GM12873 (cell line): ENCODE data around the gene PRELID1.

ENCODE experiments used
- TF ChIP-seq, protein P1 (sequence below): IDR thresholded peaks from 2 replicates; pipeline ENCODE4 v1.5.1; 2012; ENCODE audit warnings: low read depth, mild to moderate bottlenecking, moderate library complexity, low read length, control low read depth; ENCODE audit not compliant: insufficient read depth; ENCODE audit errors: missing control alignments

PRELID1 gene

GRCh38 chr5:177343777-177344176, 40.2 kb downstream of the PRELID1 start:
- TF ChIP-seq, protein P1, sequence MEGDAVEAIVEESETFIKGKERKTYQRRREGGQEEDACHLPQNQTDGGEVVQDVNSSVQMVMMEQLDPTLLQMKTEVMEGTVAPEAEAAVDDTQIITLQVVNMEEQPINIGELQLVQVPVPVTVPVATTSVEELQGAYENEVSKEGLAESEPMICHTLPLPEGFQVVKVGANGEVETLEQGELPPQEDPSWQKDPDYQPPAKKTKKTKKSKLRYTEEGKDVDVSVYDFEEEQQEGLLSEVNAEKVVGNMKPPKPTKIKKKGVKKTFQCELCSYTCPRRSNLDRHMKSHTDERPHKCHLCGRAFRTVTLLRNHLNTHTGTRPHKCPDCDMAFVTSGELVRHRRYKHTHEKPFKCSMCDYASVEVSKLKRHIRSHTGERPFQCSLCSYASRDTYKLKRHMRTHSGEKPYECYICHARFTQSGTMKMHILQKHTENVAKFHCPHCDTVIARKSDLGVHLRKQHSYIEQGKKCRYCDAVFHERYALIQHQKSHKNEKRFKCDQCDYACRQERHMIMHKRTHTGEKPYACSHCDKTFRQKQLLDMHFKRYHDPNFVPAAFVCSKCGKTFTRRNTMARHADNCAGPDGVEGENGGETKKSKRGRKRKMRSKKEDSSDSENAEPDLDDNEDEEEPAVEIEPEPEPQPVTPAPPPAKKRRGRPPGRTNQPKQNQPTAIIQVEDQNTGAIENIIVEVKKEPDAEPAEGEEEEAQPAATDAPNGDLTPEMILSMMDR, result no peak

DNA sequence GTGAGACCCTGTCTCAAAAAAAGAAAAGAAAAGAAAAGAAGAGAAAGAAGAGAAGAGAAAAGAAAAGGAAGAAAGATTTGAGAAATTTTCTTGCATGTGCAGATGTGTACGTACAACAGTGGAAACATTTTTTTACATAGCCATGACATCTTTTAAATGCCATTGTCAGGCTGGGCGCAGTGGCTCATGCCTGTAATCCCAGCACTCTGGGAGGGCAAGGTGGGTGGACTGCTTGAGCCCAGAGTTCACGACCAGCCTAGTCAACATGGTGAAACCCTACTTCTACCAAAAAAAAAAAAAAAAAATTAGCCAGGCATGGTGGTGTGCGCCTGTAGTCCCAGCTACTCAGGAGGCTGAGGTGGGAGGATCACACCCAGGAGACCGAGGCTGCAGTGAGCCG, 41.3 kb downstream of the PRELID1 start:
- TF ChIP-seq, protein P1, result no peak

DNA sequence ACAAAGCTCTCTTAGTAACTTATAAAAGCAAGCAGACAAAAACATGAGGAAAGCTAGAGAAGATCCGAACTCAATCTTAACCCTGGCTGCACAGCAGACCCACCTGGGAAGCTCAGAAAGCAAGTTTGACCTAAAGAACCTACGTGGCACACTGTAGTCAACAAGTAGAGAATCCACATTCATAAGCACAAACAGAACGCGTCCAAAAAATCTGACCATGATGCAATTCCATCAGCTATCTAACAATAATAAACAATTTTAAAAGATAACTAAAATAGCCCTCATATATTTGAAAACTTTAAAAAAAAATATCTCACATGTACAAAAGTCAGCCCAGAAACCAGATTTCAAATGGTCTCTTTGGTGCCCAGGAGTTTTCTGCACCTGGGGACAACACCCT, 43.2 kb downstream of the PRELID1 start:
- TF ChIP-seq, protein P1, result no peak

- TF ChIP-seq, protein P1, result no peak
Observed at GRCh38 chr5:177347699-177348098, 44.1 kb downstream of the PRELID1 start.

- TF ChIP-seq, protein P1, result no peak
Observed at GRCh38 chr5:177349362-177349647, 45.7 kb downstream of the PRELID1 start.

- TF ChIP-seq, protein P1, result no peak
Observed at GRCh38 chr5:177349762-177350161, 46.2 kb downstream of the PRELID1 start.

DNA sequence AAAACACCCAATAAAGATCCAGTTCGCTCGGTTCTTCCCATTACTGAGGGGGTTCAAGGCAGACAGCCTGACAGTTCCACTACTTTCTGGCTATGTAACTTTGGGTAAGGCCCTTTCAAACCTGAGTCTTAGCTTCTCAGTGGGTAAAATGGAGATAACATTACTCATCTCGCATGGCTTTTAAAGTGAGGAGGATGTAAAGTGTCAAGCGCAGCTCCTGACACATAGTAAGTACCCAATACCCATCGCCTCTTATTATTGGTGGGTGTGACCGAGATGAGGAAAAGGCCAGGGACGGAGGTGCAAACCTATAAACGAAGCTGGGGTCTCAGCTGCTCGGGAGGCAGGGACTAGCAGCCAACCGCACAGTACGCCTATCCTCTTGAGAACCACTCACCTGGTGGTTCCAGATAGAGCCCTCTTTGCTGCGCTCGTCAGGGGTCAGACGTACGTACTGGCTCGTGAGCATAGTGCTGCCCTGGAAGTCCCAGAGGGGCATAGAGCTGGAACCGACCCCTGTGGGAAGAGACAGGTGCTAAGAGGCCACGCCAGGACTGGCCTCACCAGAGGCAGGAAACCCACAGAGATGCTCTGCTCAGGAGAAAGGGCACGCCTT, 47.3 kb downstream of the PRELID1 start:
- TF ChIP-seq, protein P1, result no peak
